Endothelial cell of umbilical vein (primary cell): ENCODE data around the gene APOBEC3A.
"Not testable (repeated sequence)": the region's sequence is repeated elsewhere in the genome, so short reads cannot be mapped to it uniquely, and the experiment has no call there.

ENCODE experiments used
- CTCF ChIP-seq, 2 donors: IDR thresholded peaks; 1 replicate in 1 of 2; 2 replicates in 1 of 2; pipeline ENCODE4 v1.5.1; 2011; ENCODE audit warnings: low read length in 2 of 2, mild to moderate bottlenecking in 2 of 2, moderate library complexity in 2 of 2, control low read depth in 1 of 2, inconsistent platforms in 1 of 2, low read depth in 1 of 2; ENCODE audit not compliant: insufficient read depth in 1 of 2; ENCODE audit errors: extremely low read depth in 1 of 2
- EZH2 ChIP-seq: IDR thresholded peaks from 2 replicates; pipeline ENCODE4 v1.6.1; 2012; ENCODE audit warnings: borderline replicate concordance, low read depth, mild to moderate bottlenecking, moderate library complexity, low read length, inconsistent platforms; ENCODE audit not compliant: severe bottlenecking
- FOS ChIP-seq: IDR thresholded peaks from 2 replicates; pipeline ENCODE4 v1.6.1; 2011; ENCODE audit warnings: mild to moderate bottlenecking, low read length, moderate library complexity, borderline replicate concordance; ENCODE audit not compliant: insufficient read depth
- JUN ChIP-seq: IDR thresholded peaks from 2 replicates; pipeline ENCODE4 v1.6.1; 2011; ENCODE audit warnings: borderline replicate concordance, low read depth; ENCODE audit not compliant: insufficient read length, insufficient read depth
- MAX ChIP-seq: IDR thresholded peaks from 2 replicates; pipeline ENCODE4 v1.6.1; 2011; ENCODE audit not compliant: insufficient read depth, insufficient read length
- POLR2A ChIP-seq: IDR thresholded peaks from 2 replicates; pipeline ENCODE4 v1.6.1; 2012; ENCODE audit warnings: low read depth, mild to moderate bottlenecking, control low read depth, low read length
- POLR2AphosphoS5 ChIP-seq: IDR thresholded peaks from 2 replicates; pipeline ENCODE4 v1.6.1; 2012; ENCODE audit warnings: low read depth, mild to moderate bottlenecking, control low read depth, low read length, moderate library complexity; ENCODE audit not compliant: insufficient read depth

- not testable (repeated sequence) for TF ChIP-seq MAX; POLR2A; CTCF (IDR thresholded peaks at IDR 0.05; ENCODE audit: extremely low read depth in 1 of 2, insufficient read depth in 1 of 2, low read depth in 1 of 2, low read length in 2 of 2); EZH2; POLR2AphosphoS5; FOS; JUN
Measured at GRCh38 chr22:38960673-38961072, 3.3 kb downstream of the APOBEC3A start.
